GM12874 (cell line): ENCODE results near the gene DDI2.

Source experiments
- TF ChIP-seq, protein P1 (sequence below): IDR thresholded peaks from 2 replicates; pipeline ENCODE4 v1.5.1; 2011; ENCODE audit warnings: low read depth, mild to moderate bottlenecking, control low read depth, low read length, moderate library complexity; ENCODE audit not compliant: insufficient read depth

DDI2 gene

DNA sequence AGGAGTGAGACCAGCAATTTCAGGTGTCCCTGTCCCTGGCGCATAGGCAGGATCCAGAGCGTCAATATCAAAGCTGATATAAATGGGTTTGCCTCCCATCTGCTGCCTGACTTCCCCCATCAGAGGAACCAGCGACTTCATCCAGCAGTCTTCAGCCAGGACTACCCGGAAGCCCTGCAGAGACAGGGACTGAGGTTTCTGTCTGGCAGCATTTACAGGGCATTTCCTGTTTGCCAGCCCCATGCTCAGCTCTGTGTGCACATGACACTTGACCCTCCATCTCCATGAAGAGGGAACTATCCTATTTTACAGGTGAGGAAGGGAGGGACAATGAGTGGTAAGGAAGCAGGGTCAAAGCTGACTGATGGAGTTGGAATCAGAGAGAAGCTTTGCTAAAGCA lies 39.6 kb upstream of the DDI2 start:
- TF ChIP-seq, protein P1, sequence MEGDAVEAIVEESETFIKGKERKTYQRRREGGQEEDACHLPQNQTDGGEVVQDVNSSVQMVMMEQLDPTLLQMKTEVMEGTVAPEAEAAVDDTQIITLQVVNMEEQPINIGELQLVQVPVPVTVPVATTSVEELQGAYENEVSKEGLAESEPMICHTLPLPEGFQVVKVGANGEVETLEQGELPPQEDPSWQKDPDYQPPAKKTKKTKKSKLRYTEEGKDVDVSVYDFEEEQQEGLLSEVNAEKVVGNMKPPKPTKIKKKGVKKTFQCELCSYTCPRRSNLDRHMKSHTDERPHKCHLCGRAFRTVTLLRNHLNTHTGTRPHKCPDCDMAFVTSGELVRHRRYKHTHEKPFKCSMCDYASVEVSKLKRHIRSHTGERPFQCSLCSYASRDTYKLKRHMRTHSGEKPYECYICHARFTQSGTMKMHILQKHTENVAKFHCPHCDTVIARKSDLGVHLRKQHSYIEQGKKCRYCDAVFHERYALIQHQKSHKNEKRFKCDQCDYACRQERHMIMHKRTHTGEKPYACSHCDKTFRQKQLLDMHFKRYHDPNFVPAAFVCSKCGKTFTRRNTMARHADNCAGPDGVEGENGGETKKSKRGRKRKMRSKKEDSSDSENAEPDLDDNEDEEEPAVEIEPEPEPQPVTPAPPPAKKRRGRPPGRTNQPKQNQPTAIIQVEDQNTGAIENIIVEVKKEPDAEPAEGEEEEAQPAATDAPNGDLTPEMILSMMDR = no peak

DNA sequence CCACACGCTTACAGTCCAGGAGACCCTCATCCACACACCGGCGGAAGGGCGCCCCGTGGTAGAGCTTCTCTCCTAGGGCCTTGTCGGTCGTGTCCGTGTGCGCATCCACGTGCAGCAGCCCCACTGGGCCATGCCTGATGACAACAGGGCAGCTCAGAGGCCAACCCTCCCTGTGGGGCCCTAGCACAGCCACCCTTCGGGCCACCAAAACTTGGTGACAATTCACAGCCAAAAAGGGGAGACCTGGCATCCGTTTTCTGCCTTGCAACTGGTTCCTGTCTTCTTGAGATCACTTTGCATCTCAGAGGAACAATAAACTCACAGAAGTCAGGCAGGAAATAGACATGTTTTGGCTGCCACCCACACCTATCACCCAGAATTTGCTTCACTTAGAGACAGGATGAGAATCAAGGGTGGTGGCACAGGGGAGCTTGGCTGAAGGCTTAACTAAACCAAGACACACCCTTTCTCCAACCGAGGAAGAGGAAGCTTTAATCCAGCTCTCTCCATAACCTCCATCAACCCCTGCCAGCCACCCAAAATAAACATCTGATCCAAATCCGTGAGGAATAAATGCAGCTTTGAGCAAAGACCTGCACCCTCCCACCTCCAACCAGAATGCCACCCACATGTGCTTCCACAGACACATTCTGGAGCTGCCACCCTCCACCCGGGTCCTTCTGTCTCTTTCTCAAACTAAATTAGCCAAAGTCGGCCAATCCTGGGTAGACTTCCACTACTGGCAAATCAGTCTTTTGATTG lies 38.2 kb upstream of the DDI2 start:
- TF ChIP-seq, protein P1 = no peak

DNA sequence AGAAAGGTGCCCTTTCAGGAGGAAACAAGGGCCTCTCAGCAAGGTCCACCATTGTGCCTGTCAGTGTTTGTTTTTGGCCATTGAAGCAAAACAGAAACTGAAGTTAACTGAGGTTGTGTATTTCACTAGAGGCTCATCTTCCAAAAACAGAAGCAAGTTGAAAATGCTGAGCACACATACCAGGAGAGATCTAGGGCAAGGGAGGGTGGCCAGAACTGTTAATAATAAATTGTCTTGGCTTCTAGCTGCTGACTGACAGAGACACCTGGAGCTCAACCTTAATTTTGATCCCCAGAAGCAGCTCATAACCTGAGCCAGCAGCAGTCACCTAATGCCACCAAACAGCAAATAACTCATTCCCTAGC lies 37.6 kb upstream of the DDI2 start:
- TF ChIP-seq, protein P1 = no peak

DNA sequence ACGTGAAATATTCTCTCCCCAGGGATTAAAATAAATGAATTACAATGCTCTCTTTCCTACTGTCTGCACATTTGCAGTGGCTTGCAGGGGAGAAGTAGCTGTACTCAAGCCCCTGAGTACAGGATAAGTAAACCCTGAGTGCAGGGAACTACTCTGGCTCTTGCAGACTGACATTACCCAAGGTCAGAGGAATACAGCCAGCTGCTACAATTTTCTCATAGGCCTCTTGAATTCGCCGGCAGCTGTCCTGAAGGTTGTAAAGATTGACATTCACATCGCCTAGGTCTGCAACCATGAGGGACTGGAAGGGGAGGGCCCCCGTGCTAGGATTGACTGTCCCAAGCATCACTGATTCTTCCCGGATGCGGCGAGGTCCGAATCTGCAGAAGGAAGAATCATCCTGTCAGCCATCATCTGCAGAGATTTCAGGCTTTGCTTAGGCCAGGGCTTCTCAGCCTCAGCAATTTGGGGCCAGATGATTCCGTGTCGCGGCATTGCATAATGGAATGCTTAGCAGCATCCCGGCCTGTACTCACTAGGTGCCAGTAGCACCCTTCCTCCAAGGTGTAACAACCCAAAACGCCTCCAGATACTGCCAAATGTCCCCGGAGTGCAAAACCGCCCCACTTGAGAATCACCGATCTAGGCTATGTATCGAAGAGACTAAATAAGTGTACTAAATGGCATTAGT lies 34.1 kb upstream of the DDI2 start:
- TF ChIP-seq, protein P1 = no peak

DNA sequence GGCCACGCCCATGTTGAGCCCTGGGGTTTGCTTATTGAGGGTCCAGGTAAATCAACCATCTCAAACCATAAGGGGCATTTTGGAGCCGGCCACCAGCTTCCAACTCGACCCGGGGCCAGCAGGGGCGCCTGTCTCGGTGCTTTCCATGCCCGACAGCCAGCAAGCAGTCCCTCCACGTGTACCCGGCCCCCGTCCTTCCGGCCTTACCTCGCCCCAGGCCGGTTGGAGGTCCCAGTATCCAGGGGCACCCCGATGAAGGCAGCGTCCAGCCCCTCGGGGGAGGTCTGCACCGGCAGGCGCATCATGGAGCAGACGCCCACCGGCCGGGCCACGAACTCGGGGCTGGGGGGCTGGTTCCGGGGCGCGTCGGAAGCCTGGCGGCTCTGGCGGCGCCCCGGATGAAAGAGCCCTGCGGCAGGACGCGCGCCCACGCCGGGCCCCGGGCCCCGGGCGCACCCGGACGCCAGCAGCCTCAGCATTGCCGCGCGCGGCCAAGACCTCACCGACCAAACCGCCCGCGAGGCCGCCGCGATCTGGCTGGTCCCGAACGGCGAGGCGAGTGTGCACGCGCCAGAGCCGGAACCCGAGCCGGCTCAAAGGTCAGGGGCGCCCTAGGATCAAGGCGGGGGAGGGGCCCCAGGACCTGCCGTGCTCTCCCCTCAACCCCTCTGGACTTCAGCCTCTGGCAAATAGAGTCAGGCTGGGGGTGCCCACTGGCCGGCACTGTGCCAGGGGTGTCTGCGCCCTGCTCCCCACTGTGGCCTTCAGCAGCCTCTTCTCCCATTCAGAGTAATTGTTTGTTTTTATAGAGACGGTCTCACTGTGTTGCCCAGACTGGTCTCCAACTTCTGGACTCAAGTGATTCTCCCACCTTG lies 32.5 kb upstream of the DDI2 start, which contains the start of gene AGMAT:
Gene AGMAT, minus strand, starts transcription at position 563 of the 875 bp plus-strand sequence. Its CDS starts 84 bp downstream, at position 479.
- TF ChIP-seq, protein P1 = peak; percentile 60

DNA sequence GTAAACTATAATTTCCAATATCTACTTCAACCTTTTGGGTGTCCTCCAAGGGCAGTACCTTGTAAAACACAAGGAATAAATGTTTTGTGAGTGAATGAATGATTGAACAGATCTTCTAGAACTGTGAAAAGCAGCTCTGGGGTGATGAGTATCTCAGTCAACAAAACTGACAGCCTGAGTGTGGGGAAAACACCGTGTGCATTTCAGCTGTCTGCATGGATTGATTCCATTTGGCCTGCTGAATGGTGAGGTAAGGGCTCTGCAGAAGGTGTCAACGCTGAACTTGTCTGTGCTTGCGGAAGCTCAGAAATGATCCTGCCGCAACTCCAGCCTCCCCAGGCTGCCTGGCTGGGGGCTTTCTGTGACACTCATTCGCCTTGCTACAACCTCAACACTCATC lies 25.0 kb upstream of the DDI2 start:
- TF ChIP-seq, protein P1 = no peak
